ENCODE data around the gene ADORA2A.
A peak's percentile ranks its signal among the peaks of the same experiment; 100 is the strongest.

The ADORA2A gene

GRCh38 chr22:24463071-24463760, 35.8 kb downstream of the ADORA2A start:
- peak; percentile 72 to 82 for DNase-seq
- Histone ChIP-seq H3K79me2 (ENCODE audit: control insufficient read depth, insufficient read depth, low read length, poor library complexity) (no peaks in the 10 kb centered on the region), H4K8ac (ENCODE audit: low read depth, low read length) (no peak overlapping the region)

GRCh38 chr22:24465566-24465965, 38.2 kb downstream of the ADORA2A start:
- Histone ChIP-seq H4K8ac (ENCODE audit: low read depth, low read length) (no peak overlapping the region), H2BK5ac (ENCODE audit: low read depth, low read length, poor library complexity) (no peak overlapping the region), H3K4me3 (ENCODE audit: low read depth, low read length) (no peak overlapping the region), H3K9me3 (ENCODE audit: insufficient read depth, low read depth, low read length) (no peaks in the 10 kb centered on the region), H4K91ac (ENCODE audit: low read depth, low read length) (no peak overlapping the region), H3K14ac (ENCODE audit: low read length) (no peak overlapping the region), H3K23ac (ENCODE audit: low read length) (no peak overlapping the region), H4K12ac (ENCODE audit: low read depth, low read length) (no peak overlapping the region), H3K27me3 (ENCODE audit: insufficient read depth, low read length) (no peaks in the 10 kb centered on the region), H3K36me3 (ENCODE audit: control insufficient read depth in 1 of 2, insufficient read depth in 2 of 2, low read length in 2 of 2) (no peaks in the 10 kb centered on the region), H3K4me2 (ENCODE audit: low read length) (no peak overlapping the region), H3K18ac (ENCODE audit: low read length) (no peak overlapping the region), H2BK12ac (ENCODE audit: low read length) (no peak overlapping the region), H3K9ac (ENCODE audit: low read length) (no peak overlapping the region), H3K79me1 (ENCODE audit: low read length) (no peaks in the 10 kb centered on the region), H2AK5ac (ENCODE audit: low read length) (no peak overlapping the region), H3K4ac (ENCODE audit: low read depth, low read length) (no peak overlapping the region), H3K79me2 (ENCODE audit: control insufficient read depth, insufficient read depth, low read length, poor library complexity) (no peaks in the 10 kb centered on the region), H3K27ac (ENCODE audit: low read depth, low read length) (no peak overlapping the region), H3K4me1 (ENCODE audit: control insufficient read depth in 1 of 2, insufficient read depth in 2 of 2, low read length in 2 of 2) (no peaks in the 10 kb centered on the region), H2AFZ (ENCODE audit: insufficient read depth, low read length, poor library complexity) (no peak overlapping the region), H2BK120ac (ENCODE audit: insufficient read depth, low read length, poor library complexity) (no peak overlapping the region)
- peak; percentile 87 to 94 for DNase-seq
- no CpG with 5 or more reads among the region's 5 CpGs for WGBS (ENCODE audit: extremely low coverage, insufficient coverage, insufficient read length)

More at GRCh38 chr22:24463071-24463760, 35.8 kb downstream of the ADORA2A start:
- H3K9me3 ChIP-seq (ENCODE audit: insufficient read depth, low read depth, low read length), result no peaks in the 10 kb centered on the region
- H3K27ac ChIP-seq (ENCODE audit: low read depth, low read length), result no peak overlapping the region
- H2BK120ac ChIP-seq (ENCODE audit: insufficient read depth, low read length, poor library complexity), result no peak overlapping the region
- no peak overlapping the region for H3K9ac ChIP-seq (ENCODE audit: low read length)
- H3K79me1 ChIP-seq (ENCODE audit: low read length), result no peaks in the 10 kb centered on the region
- H3K14ac ChIP-seq (ENCODE audit: low read length), result no peak overlapping the region
- no CpG with 5 or more reads among the region's 6 CpGs for WGBS (ENCODE audit: extremely low coverage, insufficient coverage, insufficient read length)
- H3K4ac ChIP-seq (ENCODE audit: low read depth, low read length), result no peak overlapping the region
- H3K4me3 ChIP-seq (ENCODE audit: low read depth, low read length), result no peak overlapping the region
- no peak overlapping the region for H4K91ac ChIP-seq (ENCODE audit: low read depth, low read length)
- no peak overlapping the region for H2AK5ac ChIP-seq (ENCODE audit: low read length)
- no peak overlapping the region for H2BK12ac ChIP-seq (ENCODE audit: low read length)
- no peaks in the 10 kb centered on the region for H3K36me3 ChIP-seq (ENCODE audit: control insufficient read depth in 1 of 2, insufficient read depth in 2 of 2, low read length in 2 of 2)
- no peak overlapping the region for H3K4me2 ChIP-seq (ENCODE audit: low read length)
- no peak overlapping the region for H3K18ac ChIP-seq (ENCODE audit: low read length)
- H2BK5ac ChIP-seq (ENCODE audit: low read depth, low read length, poor library complexity), result no peak overlapping the region
- H3K4me1 ChIP-seq (ENCODE audit: control insufficient read depth in 1 of 2, insufficient read depth in 2 of 2, low read length in 2 of 2), result no peaks in the 10 kb centered on the region
- H2AFZ ChIP-seq (ENCODE audit: insufficient read depth, low read length, poor library complexity), result no peak overlapping the region
- H3K23ac ChIP-seq (ENCODE audit: low read length), result no peak overlapping the region
- H4K12ac ChIP-seq (ENCODE audit: low read depth, low read length), result no peak overlapping the region
- no peaks in the 10 kb centered on the region for H3K27me3 ChIP-seq (ENCODE audit: insufficient read depth, low read length)

DNA sequence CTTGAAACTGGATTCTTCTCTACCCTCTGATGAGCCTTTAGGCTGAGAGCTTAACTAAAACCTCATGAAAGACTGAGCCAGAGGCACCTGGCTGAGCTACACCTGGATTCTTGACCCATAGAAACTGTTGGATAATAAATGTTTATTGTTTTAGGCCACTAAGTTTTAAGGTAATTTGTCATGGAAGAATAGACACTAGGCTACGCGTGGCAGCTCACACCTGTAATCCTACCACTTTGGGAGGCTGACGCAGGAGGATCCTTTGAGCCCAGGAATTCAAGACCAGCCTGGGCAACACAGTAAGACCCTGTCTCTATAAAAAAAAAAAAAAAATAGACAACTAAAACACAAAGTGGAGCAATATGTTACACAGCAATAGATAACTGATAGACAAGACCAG, 38.6 kb downstream of the ADORA2A start:
- Histone ChIP-seq H3K27me3 (ENCODE audit: insufficient read depth, low read length) (no peaks in the 10 kb centered on the region), H3K9me3 (ENCODE audit: insufficient read depth, low read depth, low read length) (no peaks in the 10 kb centered on the region), H3K4me3 (ENCODE audit: low read depth, low read length) (no peak overlapping the region), H2AFZ (ENCODE audit: insufficient read depth, low read length, poor library complexity) (no peak overlapping the region), H2BK5ac (ENCODE audit: low read depth, low read length, poor library complexity) (no peak overlapping the region), H3K36me3 (ENCODE audit: control insufficient read depth in 1 of 2, insufficient read depth in 2 of 2, low read length in 2 of 2) (no peaks in the 10 kb centered on the region), H2BK120ac (ENCODE audit: insufficient read depth, low read length, poor library complexity) (no peak overlapping the region), H4K8ac (ENCODE audit: low read depth, low read length) (no peak overlapping the region), H3K79me2 (ENCODE audit: control insufficient read depth, insufficient read depth, low read length, poor library complexity) (no peaks in the 10 kb centered on the region), H3K4ac (ENCODE audit: low read depth, low read length) (no peak overlapping the region), H3K4me2 (ENCODE audit: low read length) (no peak overlapping the region), H2AK5ac (ENCODE audit: low read length) (no peak overlapping the region), H3K23ac (ENCODE audit: low read length) (no peak overlapping the region), H2BK12ac (ENCODE audit: low read length) (no peak overlapping the region), H3K14ac (ENCODE audit: low read length) (no peak overlapping the region), H4K91ac (ENCODE audit: low read depth, low read length) (no peak overlapping the region), H4K12ac (ENCODE audit: low read depth, low read length) (no peak overlapping the region), H3K4me1 (ENCODE audit: control insufficient read depth in 1 of 2, insufficient read depth in 2 of 2, low read length in 2 of 2) (no peaks in the 10 kb centered on the region), H3K9ac (ENCODE audit: low read length) (no peak overlapping the region), H3K18ac (ENCODE audit: low read length) (no peak overlapping the region), H3K79me1 (ENCODE audit: low read length) (no peaks in the 10 kb centered on the region), H3K27ac (ENCODE audit: low read depth, low read length) (no peak overlapping the region)
- no CpG with 5 or more reads among the region's 3 CpGs for WGBS (ENCODE audit: extremely low coverage, insufficient coverage, insufficient read length)
- no peak for DNase-seq

GRCh38 chr22:24466716-24467328, 39.4 kb downstream of the ADORA2A start:
- H3K4me3 ChIP-seq (ENCODE audit: low read depth, low read length), result no peak overlapping the region
- H3K23ac ChIP-seq (ENCODE audit: low read length), result no peak overlapping the region
- H3K79me1 ChIP-seq (ENCODE audit: low read length), result no peaks in the 10 kb centered on the region
- no peak overlapping the region for H3K4ac ChIP-seq (ENCODE audit: low read depth, low read length)
- H3K4me1 ChIP-seq (ENCODE audit: control insufficient read depth in 1 of 2, insufficient read depth in 2 of 2, low read length in 2 of 2), result no peaks in the 10 kb centered on the region
- H3K14ac ChIP-seq (ENCODE audit: low read length), result no peak overlapping the region
- H2BK12ac ChIP-seq (ENCODE audit: low read length), result no peak overlapping the region
- no peak for DNase-seq
- no peak overlapping the region for H4K12ac ChIP-seq (ENCODE audit: low read depth, low read length)
- H3K4me2 ChIP-seq (ENCODE audit: low read length), result no peak overlapping the region
- H3K27ac ChIP-seq (ENCODE audit: low read depth, low read length), result no peak overlapping the region
- H3K79me2 ChIP-seq (ENCODE audit: control insufficient read depth, insufficient read depth, low read length, poor library complexity), result no peaks in the 10 kb centered on the region
- H3K18ac ChIP-seq (ENCODE audit: low read length), result no peak overlapping the region
- no peak overlapping the region for H4K8ac ChIP-seq (ENCODE audit: low read depth, low read length)
- no peaks in the 10 kb centered on the region for H3K36me3 ChIP-seq (ENCODE audit: control insufficient read depth in 1 of 2, insufficient read depth in 2 of 2, low read length in 2 of 2)
- H2BK120ac ChIP-seq (ENCODE audit: insufficient read depth, low read length, poor library complexity), result no peak overlapping the region
- no peak overlapping the region for H2AK5ac ChIP-seq (ENCODE audit: low read length)
- no peak overlapping the region for H2BK5ac ChIP-seq (ENCODE audit: low read depth, low read length, poor library complexity)
- H4K91ac ChIP-seq (ENCODE audit: low read depth, low read length), result no peak overlapping the region
- H3K9me3 ChIP-seq (ENCODE audit: insufficient read depth, low read depth, low read length), result no peaks in the 10 kb centered on the region
- H3K9ac ChIP-seq (ENCODE audit: low read length), result no peak overlapping the region
- peak overlapping the region; percentile 33 for H2AFZ ChIP-seq (ENCODE audit: insufficient read depth, low read length, poor library complexity)
- no CpG with 5 or more reads among the region's 1 CpG for WGBS (ENCODE audit: extremely low coverage, insufficient coverage, insufficient read length)
- no peaks in the 10 kb centered on the region for H3K27me3 ChIP-seq (ENCODE audit: insufficient read depth, low read length)

Data from trophoblast cell (in vitro differentiated cells and primary cell).